NB4 (cell line): ENCODE data around the gene EZH2.

ENCODE experiments used
- DNase-seq: peaks from one replicate; pipeline ENCODE4 v3.0.0; 2010; ENCODE audit warnings: low read depth
- H3K4me3 ChIP-seq: one replicate; pipeline ENCODE4 v1.5.1; 2011; ENCODE audit warnings: mild to moderate bottlenecking, low read depth, low read length, moderate library complexity
- CTCF ChIP-seq: IDR thresholded peaks from one replicate; pipeline ENCODE4 v1.5.1; 2012; ENCODE audit warnings: low read depth, low read length
- MAX ChIP-seq: IDR thresholded peaks from 2 replicates; pipeline ENCODE4 v1.6.1; 2011; ENCODE audit warnings: low read depth, low read length
- MYC ChIP-seq: IDR thresholded peaks from 2 replicates; pipeline ENCODE4 v1.6.1; 2011; ENCODE audit warnings: low read depth, low read length
- POLR2A ChIP-seq: IDR thresholded peaks from 2 replicates; pipeline ENCODE4 v1.6.1; 2011; ENCODE audit warnings: mild to moderate bottlenecking; ENCODE audit not compliant: insufficient read length; ENCODE audit errors: extremely low read depth

The EZH2 gene

GRCh38 chr7:148884299-148885022 lies 370 bp upstream of the EZH2 start:
- TF ChIP-seq POLR2A (peak; percentile 83), CTCF (no peak), MAX (peak; percentile 51; the same call in 1 of the 2 replicates), MYC (peak; percentile 74; the same call in 1 of the 2 replicates)
- peak overlapping the region; percentile 84 for H3K4me3 ChIP-seq

GRCh38 chr7:148883266-148884048 lies 634 bp downstream of the EZH2 start:
- H3K4me3 ChIP-seq = peak overlapping the region; percentile 88
- peak; percentile 57 for DNase-seq
- TF ChIP-seq MYC = no peak
- no peak for TF ChIP-seq CTCF
- TF ChIP-seq MAX = no peak
- TF ChIP-seq POLR2A = no peak

More at GRCh38 chr7:148884299-148885022, 370 bp upstream of the EZH2 start:
- DNase-seq = peak; percentile 98

- peak; percentile 38 for DNase-seq
- peak overlapping the region; percentile 88 for H3K4me3 ChIP-seq
- TF ChIP-seq CTCF = no peak
- no peak for TF ChIP-seq MAX
- no peak for TF ChIP-seq POLR2A
- TF ChIP-seq MYC = no peak
These were observed 1.2 kb downstream of the EZH2 start for GRCh38 chr7:148882841-148883265.

- no peak for DNase-seq
- TF ChIP-seq MAX (no peak), POLR2A (no peak), MYC (no peak), CTCF (no peak)
- H3K4me3 ChIP-seq = peak overlapping the region; percentile 88
These were observed 1.9 kb downstream of the EZH2 start for GRCh38 chr7:148882192-148882591.

- TF ChIP-seq MAX (no peak), MYC (no peak), CTCF (no peak), POLR2A (no peak)
- no peak for DNase-seq
- H3K4me3 ChIP-seq = no peak overlapping the region
These were observed 5.8 kb downstream of the EZH2 start for GRCh38 chr7:148878317-148878716.
